Urinary bladder (tissue), 4 donors: ENCODE data around the gene TRDN. TPM values are rescaled to one million over a fixed set of nuclear protein-coding genes. Genes with fewer than 3 reads are reported as not detected.
"Not testable (repeated sequence)": the region's sequence is repeated elsewhere in the genome, so short reads cannot be mapped to it uniquely, and the experiment has no call there.

ENCODE experiments used
- DNase-seq: peaks from one replicate; pipeline ENCODE4 v3.0.0-alpha.2; 2015; ENCODE audit errors: extremely low spot score
- H3K27ac ChIP-seq: one replicate; pipeline ENCODE4 v1.5.1; 2013; ENCODE audit warnings: low read depth, mild to moderate bottlenecking, moderate library complexity
- H3K36me3 ChIP-seq: one replicate; pipeline ENCODE4 v1.6.1; 2013; ENCODE audit warnings: mild to moderate bottlenecking, moderate library complexity; ENCODE audit not compliant: insufficient read depth
- H3K4me1 ChIP-seq: one replicate; pipeline ENCODE4 v1.6.1; 2013; ENCODE audit warnings: mild to moderate bottlenecking, moderate library complexity; ENCODE audit not compliant: insufficient read depth
- H3K4me3 ChIP-seq: one replicate; pipeline ENCODE4 v1.5.1; 2013; ENCODE audit warnings: low read depth, low read length
- WGBS: extraction: QIAGEN DNeasy Blood & Tissue Kit; methylation state at CpG from one replicate; pipeline ENCODE4 v1.1.7; 2013; 5-methylcytosine and 5-hydroxymethylcytosine counted together
- polyA plus RNA-seq: library from polyadenylated mRNA; stranded (reverse); fragments of 200-250 nt; gene quantifications from one replicate; pipeline ENCODE4 v1.2.3, GENCODE V29; 2013
- total RNA-seq: library from RNA; depleted of rRNA; stranded (reverse); fragments of >200 nt; gene quantifications from one replicate; pipeline ENCODE4 v1.2.3, GENCODE V29; 2014
- donor health status: healthy with polysubstance abuse.
- donor health status: healthy.

Gene TRDN
- total and polyA plus RNA-seq, 2 donors = 0.09 to 13.5 TPM

- no peaks in the 10 kb centered on the region for H3K4me1 ChIP-seq
- no peak overlapping the region for H3K4me3 ChIP-seq
- no peak overlapping the region for H3K27ac ChIP-seq
- no peaks in the 10 kb centered on the region for H3K36me3 ChIP-seq
- 93% methylated on average over 10 of the region's 10 CpGs for WGBS
- no peak for DNase-seq
Observed at GRCh38 chr6:123565529-123565928, 71.2 kb downstream of the TRDN start.

GRCh38 chr6:123564361-123564760 lies 72.4 kb downstream of the TRDN start:
- Histone ChIP-seq H3K4me1 (no peaks in the 10 kb centered on the region), H3K4me3 (no peak overlapping the region), H3K27ac (no peak overlapping the region), H3K36me3 (no peaks in the 10 kb centered on the region)
- DNase-seq = no peak
- WGBS = 46% methylated on average over 3 of the region's 3 CpGs

- Histone ChIP-seq H3K36me3 (no peaks in the 10 kb centered on the region), H3K4me3 (no peak overlapping the region), H3K27ac (no peak overlapping the region), H3K4me1 (no peaks in the 10 kb centered on the region)
- DNase-seq = no peak
Observed at GRCh38 chr6:123562677-123563076, 74.1 kb downstream of the TRDN start.

- no peak overlapping the region for H3K4me3 ChIP-seq
- no peaks in the 10 kb centered on the region for H3K4me1 ChIP-seq
- no peak overlapping the region for H3K27ac ChIP-seq
- no peaks in the 10 kb centered on the region for H3K36me3 ChIP-seq
- DNase-seq = no peak
- 92% methylated on average over 1 of the region's 1 CpG for WGBS
Observed at GRCh38 chr6:123562264-123562663, 74.5 kb downstream of the TRDN start.

- H3K27ac ChIP-seq, H3K4me1 ChIP-seq, H3K4me3 ChIP-seq, DNase-seq, H3K36me3 ChIP-seq: not testable (repeated sequence)
- 94% methylated on average over 5 of the region's 5 CpGs for WGBS
Observed at GRCh38 chr6:123559816-123560215, 76.9 kb downstream of the TRDN start.

- not testable (repeated sequence) for H3K4me1 ChIP-seq, H3K36me3 ChIP-seq, H3K4me3 ChIP-seq, DNase-seq, H3K27ac ChIP-seq
- WGBS = 93% methylated on average over 12 of the region's 12 CpGs
Observed at GRCh38 chr6:123557474-123557873, 79.3 kb downstream of the TRDN start.

- no peak overlapping the region for H3K27ac ChIP-seq
Observed at GRCh38 chr6:123551939-123552707, 84.6 kb downstream of the TRDN start.

GRCh38 chr6:123550052-123550617 lies 86.6 kb downstream of the TRDN start:
- 73% methylated on average over 2 of the region's 2 CpGs for WGBS
- no peaks in the 10 kb centered on the region for H3K4me1 ChIP-seq
- H3K4me3 ChIP-seq = no peak overlapping the region
- no peak for DNase-seq
- no peak overlapping the region for H3K27ac ChIP-seq
- no peaks in the 10 kb centered on the region for H3K36me3 ChIP-seq

More at GRCh38 chr6:123551939-123552707, 84.6 kb downstream of the TRDN start:
- no peak for DNase-seq
- WGBS = 45% methylated on average over 4 of the region's 4 CpGs
- Histone ChIP-seq H3K36me3 (no peaks in the 10 kb centered on the region), H3K4me3 (no peak overlapping the region), H3K4me1 (no peaks in the 10 kb centered on the region)

- Histone ChIP-seq H3K36me3 (no peaks in the 10 kb centered on the region), H3K4me1 (no peaks in the 10 kb centered on the region), H3K4me3 (no peak overlapping the region), H3K27ac (no peak overlapping the region)
- DNase-seq = no peak
Observed at GRCh38 chr6:123549476-123549875, 87.3 kb downstream of the TRDN start.

GRCh38 chr6:123547216-123547978 lies 89.4 kb downstream of the TRDN start:
- H3K36me3 ChIP-seq = no peaks in the 10 kb centered on the region
- DNase-seq = no peak
- no peak overlapping the region for H3K27ac ChIP-seq
- H3K4me3 ChIP-seq = no peak overlapping the region
- no peaks in the 10 kb centered on the region for H3K4me1 ChIP-seq

GRCh38 chr6:123546537-123546936 lies 90.2 kb downstream of the TRDN start:
- Histone ChIP-seq H3K36me3 (no peaks in the 10 kb centered on the region), H3K4me1 (no peaks in the 10 kb centered on the region), H3K27ac (no peak overlapping the region), H3K4me3 (no peak overlapping the region)
- 87% methylated on average over 2 of the region's 2 CpGs for WGBS
- no peak for DNase-seq

GRCh38 chr6:123541462-123541861 lies 95.3 kb downstream of the TRDN start:
- DNase-seq = no peak
- Histone ChIP-seq H3K4me3 (no peak overlapping the region), H3K27ac (no peak overlapping the region), H3K36me3 (no peaks in the 10 kb centered on the region), H3K4me1 (no peaks in the 10 kb centered on the region)
- 84% methylated on average over 4 of the region's 4 CpGs for WGBS

- no peak for DNase-seq
- Histone ChIP-seq H3K36me3 (no peaks in the 10 kb centered on the region), H3K27ac (no peak overlapping the region), H3K4me1 (no peaks in the 10 kb centered on the region), H3K4me3 (no peak overlapping the region)
- 26% methylated on average over 2 of the region's 2 CpGs for WGBS
Observed at GRCh38 chr6:123533862-123534648, 102.7 kb downstream of the TRDN start.
